Right atrium auricular region (tissue), 2 donors: ENCODE measurements around the gene MRPS2. TPM values are rescaled to one million over a fixed set of nuclear protein-coding genes. Genes with fewer than 3 reads are reported as not detected.
"Not testable (repeated sequence)": the region's sequence is repeated elsewhere in the genome, so short reads cannot be mapped to it uniquely, and the experiment has no call there.

Experiments used
- DNase-seq: peaks from one replicate; pipeline ENCODE4 v3.0.0-alpha.2; 2019; ENCODE audit warnings: low spot score
- H3K27ac ChIP-seq, 2 donors: fragments of 200-600 bp; sonication (generic); 1 replicate in 1 of 2; 2 replicates in 1 of 2; pipeline ENCODE4 v1.5.1; 2016 to 2019
- H3K27me3 ChIP-seq, 2 donors: fragments of 200-600 bp; sonication (generic); one replicate each; pipeline versions ENCODE4 v1.5.1 to v1.6.0; 2017 to 2019
- H3K36me3 ChIP-seq: fragments of 200-600 bp; sonication (generic); one replicate; pipeline ENCODE4 v1.5.1; 2016
- H3K4me1 ChIP-seq, 2 donors: fragments of 200-600 bp; sonication (generic); one replicate each; pipeline versions ENCODE4 v1.5.1 to v1.6.0; 2017 to 2019
- H3K4me3 ChIP-seq, 2 donors: fragments of 200-600 bp; sonication (generic); 1 replicate in 1 of 2; 2 replicates in 1 of 2; pipeline ENCODE4 v1.5.1; 2017 to 2019; ENCODE audit warnings: mild to moderate bottlenecking in 1 of 2, moderate library complexity in 1 of 2
- H3K9me3 ChIP-seq, 2 donors: fragments of 200-600 bp; sonication (generic); one replicate each; pipeline ENCODE4 v1.5.1; 2019
- total RNA-seq, 2 donors: library from RNA; depleted of rRNA; stranded (reverse); fragments of >200 nt; gene quantifications; one replicate each; pipeline ENCODE4 v1.1.0, GENCODE V29; 2016
- TF ChIP-seq, protein P1 (sequence below), 2 donors: fragments of 200-600 bp; sonication (generic); IDR thresholded peaks; one replicate each; pipeline ENCODE4 v1.5.1; 2019; ENCODE audit warnings: antibody characterized with exemption in 2 of 2

Gene MRPS2
- total RNA-seq, 2 donors from 2014 or later: 40.9 to 72.5 TPM

- Histone ChIP-seq H3K4me3 (no peak overlapping the region), H3K36me3 (peaks cover 12% of the 10 kb centered on the region), H3K27me3 (no peaks in the 10 kb centered on the region), H3K9me3 (peaks cover 0 to 10% of the 10 kb centered on the region in 2 donors), H3K4me1 (peaks cover 0 to 7% of the 10 kb centered on the region in 2 donors), H3K27ac (no peak overlapping the region)
- no peak for DNase-seq
- TF ChIP-seq, protein P1, sequence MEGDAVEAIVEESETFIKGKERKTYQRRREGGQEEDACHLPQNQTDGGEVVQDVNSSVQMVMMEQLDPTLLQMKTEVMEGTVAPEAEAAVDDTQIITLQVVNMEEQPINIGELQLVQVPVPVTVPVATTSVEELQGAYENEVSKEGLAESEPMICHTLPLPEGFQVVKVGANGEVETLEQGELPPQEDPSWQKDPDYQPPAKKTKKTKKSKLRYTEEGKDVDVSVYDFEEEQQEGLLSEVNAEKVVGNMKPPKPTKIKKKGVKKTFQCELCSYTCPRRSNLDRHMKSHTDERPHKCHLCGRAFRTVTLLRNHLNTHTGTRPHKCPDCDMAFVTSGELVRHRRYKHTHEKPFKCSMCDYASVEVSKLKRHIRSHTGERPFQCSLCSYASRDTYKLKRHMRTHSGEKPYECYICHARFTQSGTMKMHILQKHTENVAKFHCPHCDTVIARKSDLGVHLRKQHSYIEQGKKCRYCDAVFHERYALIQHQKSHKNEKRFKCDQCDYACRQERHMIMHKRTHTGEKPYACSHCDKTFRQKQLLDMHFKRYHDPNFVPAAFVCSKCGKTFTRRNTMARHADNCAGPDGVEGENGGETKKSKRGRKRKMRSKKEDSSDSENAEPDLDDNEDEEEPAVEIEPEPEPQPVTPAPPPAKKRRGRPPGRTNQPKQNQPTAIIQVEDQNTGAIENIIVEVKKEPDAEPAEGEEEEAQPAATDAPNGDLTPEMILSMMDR (IDR thresholded peaks at IDR 0.05): no peak
These were observed 7.8 kb downstream of the MRPS2 start for GRCh38 chr9:135508211-135508820.

DNA sequence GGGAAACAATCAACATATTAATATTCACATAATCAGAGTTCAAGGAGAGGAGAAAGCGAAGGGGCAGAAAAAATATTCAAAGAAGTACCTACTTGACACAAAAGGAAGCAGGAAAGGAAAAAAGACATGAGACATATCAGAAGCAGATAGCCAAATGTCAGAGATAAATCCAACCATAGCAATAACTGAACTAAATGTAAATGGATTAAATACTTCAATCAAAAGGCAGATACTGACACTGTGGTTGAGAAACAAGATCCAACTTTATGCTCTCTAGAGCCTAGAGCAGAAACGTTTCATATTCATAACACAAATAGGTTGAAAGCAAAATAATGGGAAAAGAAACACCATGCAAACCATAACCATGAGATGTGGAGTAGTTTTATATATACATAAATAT lies 9.0 kb downstream of the MRPS2 start:
- peaks cover under 1% of the 10 kb centered on the region for H3K36me3 ChIP-seq
- no peaks in the 10 kb centered on the region for H3K27me3 ChIP-seq
- TF ChIP-seq, protein P1 (IDR thresholded peaks at IDR 0.05): no peak
- no peak for DNase-seq
- peaks cover 0 to 10% of the 10 kb centered on the region in 2 donors for H3K9me3 ChIP-seq
- peaks cover 0 to 6% of the 10 kb centered on the region in 2 donors for H3K4me1 ChIP-seq
- no peak overlapping the region for H3K4me3 ChIP-seq
- no peak overlapping the region for H3K27ac ChIP-seq

- no peak overlapping the region for H3K27ac ChIP-seq
- H3K36me3 ChIP-seq: no peaks in the 10 kb centered on the region
- no peaks in the 10 kb centered on the region for H3K4me1 ChIP-seq
- H3K27me3 ChIP-seq: no peaks in the 10 kb centered on the region
- H3K9me3 ChIP-seq: peaks cover 0 to 10% of the 10 kb centered on the region in 2 donors
- DNase-seq: no peak
- TF ChIP-seq, protein P1 (IDR thresholded peaks at IDR 0.05): no peak
- H3K4me3 ChIP-seq: no peak overlapping the region
These were observed 11.7 kb downstream of the MRPS2 start for GRCh38 chr9:135512241-135512603.

- DNase-seq: no peak
- Histone ChIP-seq H3K36me3 (no peaks in the 10 kb centered on the region), H3K4me1 (no peaks in the 10 kb centered on the region), H3K9me3 (peaks cover 0 to 10% of the 10 kb centered on the region in 2 donors), H3K27ac (no peak overlapping the region), H3K27me3 (no peaks in the 10 kb centered on the region), H3K4me3 (no peak overlapping the region)
- TF ChIP-seq, protein P1 (IDR thresholded peaks at IDR 0.05): no peak
These were observed 12.4 kb downstream of the MRPS2 start for GRCh38 chr9:135512904-135513303.

DNA sequence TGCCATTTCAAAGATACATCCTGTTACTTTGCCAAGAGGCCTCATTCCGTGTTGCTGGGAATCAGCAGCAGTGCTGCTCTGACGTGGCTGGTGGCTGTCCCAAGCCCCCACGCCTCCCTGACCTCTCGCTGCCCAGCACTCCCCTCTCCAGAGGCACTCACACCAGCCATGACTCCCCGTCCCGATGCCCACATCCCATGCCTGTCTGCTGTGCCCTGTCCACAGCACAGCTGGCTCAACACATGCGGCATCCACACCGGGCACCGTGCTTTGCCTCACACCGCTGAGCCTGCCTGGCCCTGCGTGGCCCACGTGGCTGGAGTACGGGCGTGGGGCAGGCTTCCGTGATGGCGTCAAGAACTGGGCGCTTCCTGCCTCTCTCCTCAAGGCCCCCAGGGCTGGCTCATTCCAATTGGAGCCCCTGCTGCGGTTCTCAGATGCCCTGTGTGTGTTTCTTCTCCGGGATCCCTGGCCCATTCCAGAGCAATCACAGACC lies 12.9 kb downstream of the MRPS2 start:
- TF ChIP-seq, protein P1 (IDR thresholded peaks at IDR 0.05): no peak
- H3K27me3 ChIP-seq: no peaks in the 10 kb centered on the region
- H3K9me3 ChIP-seq: peaks cover 0 to 10% of the 10 kb centered on the region in 2 donors
- no peak overlapping the region for H3K27ac ChIP-seq
- no peaks in the 10 kb centered on the region for H3K36me3 ChIP-seq
- no peaks in the 10 kb centered on the region for H3K4me1 ChIP-seq
- H3K4me3 ChIP-seq: no peak overlapping the region
- DNase-seq: no peak

- not testable (repeated sequence) for H3K27me3 ChIP-seq, H3K9me3 ChIP-seq, H3K4me3 ChIP-seq, H3K27ac ChIP-seq, H3K4me1 ChIP-seq, DNase-seq, H3K36me3 ChIP-seq
These were observed 13.4 kb downstream of the MRPS2 start for GRCh38 chr9:135513906-135514305.
